Naive thymus-derived CD8-positive, alpha-beta T cell (primary cell): Measurements from ENCODE around the gene NFIB. TPM values are rescaled to one million over a fixed set of nuclear protein-coding genes. Genes with fewer than 3 reads are reported as not detected.
A peak's percentile ranks its signal among the peaks of the same experiment; 100 is the strongest.

Experiments used
- ATAC-seq, 2 donors: fragments of 150-1000 bp; cut with Tn5 transposase in 1 of 2; sonication (Bioruptor Pico), chemical (Tn5 transposase) in 1 of 2; 1 replicate in 1 of 2; 2 replicates in 1 of 2; pipeline ENCODE4 v1.10.0; 2021; ENCODE audit warnings: mild to moderate bottlenecking in 2 of 2, moderate library complexity in 2 of 2
- POLR2A ChIA-PET: fragments of 350-600 bp; sonication (Branson Sonifier 250); formaldehyde crosslinking; loops from one replicate; lab custom pipeline; 2021; ENCODE audit warnings: antibody characterized with exemption; lab: Charles Lee
- DNase-seq, 10 donors: peaks; one replicate each; pipeline versions ENCODE4 v3.0.0 to v3.0.0-alpha.2; 2020 to 2022
- H3K27ac Mint-ChIP-seq, 10 donors: one replicate each; pipeline ENCODE4 v1.8.0; 2020 to 2022; ENCODE audit warnings: mild to moderate bottlenecking in 10 of 10, mixed read lengths in 10 of 10, moderate library complexity in 4 of 10, inconsistent platforms in 1 of 10
- H3K27me3 Mint-ChIP-seq, 5 donors: one replicate each; pipeline ENCODE4 v1.8.0; 2021 to 2022; ENCODE audit warnings: mixed read lengths in 5 of 5
- H3K36me3 Mint-ChIP-seq, 3 donors: one replicate each; pipeline ENCODE4 v1.8.0; 2020 to 2022; ENCODE audit warnings: mixed read lengths in 3 of 3, mild to moderate bottlenecking in 2 of 3, inconsistent platforms in 1 of 3
- H3K4me1 Mint-ChIP-seq, 4 donors: one replicate each; pipeline ENCODE4 v1.8.0; 2021 to 2022; ENCODE audit warnings: mixed read lengths in 4 of 4
- H3K4me3 Mint-ChIP-seq, 10 donors: one replicate each; pipeline ENCODE4 v1.8.0; 2020 to 2022; ENCODE audit warnings: mild to moderate bottlenecking in 10 of 10, mixed read lengths in 10 of 10, moderate library complexity in 6 of 10, inconsistent platforms in 1 of 10
- H3K9me3 Mint-ChIP-seq, 9 donors: one replicate each; pipeline ENCODE4 v1.8.0; 2020 to 2022; ENCODE audit warnings: mixed read lengths in 9 of 9, mild to moderate bottlenecking in 3 of 9, inconsistent platforms in 1 of 9, moderate library complexity in 1 of 9
- polyA plus RNA-seq, 3 donors: library from polyadenylated mRNA; unstranded; fragments of 300-500 nt; fragmentation: Illumina TruSeq; gene quantifications; one replicate each; pipeline ENCODE4 v1.2.3, GENCODE V29; 2021
- total RNA-seq, 8 experiments: library from RNA in 2 of 8; stranded (reverse) in 2 of 8; gene quantifications; one replicate each; pipeline ENCODE4 v1.2.3 and lab custom pipeline; 2021 to 2026

Gene NFIB
- total and polyA plus RNA-seq, 5 experiments from 2014 or later, result 0.22 TPM; not detected in 4

GRCh38 chr9:14349447-14350348 is 35.8 kb upstream of the NFIB start:
- ATAC-seq, result no peak
- DNase-seq, result no peak
- H3K9me3 Mint-ChIP-seq, result no peaks in the 10 kb centered on the region
- POLR2A ChIA-PET, result no interaction called here
- peaks cover 2 to 24% (median 18%) of the 10 kb centered on the region in 4 donors for H3K4me1 Mint-ChIP-seq
- H3K27ac Mint-ChIP-seq, result peak overlapping the region in 1 of 10 donors; percentile 59
- H3K27me3 Mint-ChIP-seq, result peaks cover 0 to 76% (median 52%) of the 10 kb centered on the region in 5 donors
- no peaks in the 10 kb centered on the region for H3K36me3 Mint-ChIP-seq
- peak overlapping the region in 2 of 10 donors; percentile 0 to 50 for H3K4me3 Mint-ChIP-seq

- Mint-ChIP-seq H3K27me3 (peaks cover 0 to 71% (median 47%) of the 10 kb centered on the region in 5 donors), H3K9me3 (no peaks in the 10 kb centered on the region), H3K36me3 (no peaks in the 10 kb centered on the region), H3K4me1 (peaks cover 2 to 24% (median 18%) of the 10 kb centered on the region in 4 donors), H3K27ac (no peak overlapping the region), H3K4me3 (peak overlapping the region in 1 of 10 donors; percentile 7)
- ATAC-seq, result no peak
- POLR2A ChIA-PET, result no interaction called here
- no peak for DNase-seq
Measured at GRCh38 chr9:14349146-14349446, 35.2 kb upstream of the NFIB start.

- Mint-ChIP-seq H3K27ac (no peak overlapping the region), H3K27me3 (peaks cover 0 to 66% (median 46%) of the 10 kb centered on the region in 5 donors), H3K4me1 (peaks cover 2 to 21% (median 17%) of the 10 kb centered on the region in 4 donors), H3K36me3 (no peaks in the 10 kb centered on the region), H3K9me3 (no peaks in the 10 kb centered on the region), H3K4me3 (peak overlapping the region in 2 of 10 donors; percentile 7 to 43)
- POLR2A ChIA-PET, result no interaction called here
- ATAC-seq (no peak), DNase-seq (no peak)
Measured at GRCh38 chr9:14348373-14349145, 34.6 kb upstream of the NFIB start.

GRCh38 chr9:14348123-14348372 is 34.1 kb upstream of the NFIB start:
- Mint-ChIP-seq H3K36me3 (no peaks in the 10 kb centered on the region), H3K4me1 (peaks cover 2 to 21% (median 14%) of the 10 kb centered on the region in 4 donors), H3K4me3 (peak overlapping the region in 1 of 10 donors; percentile 43), H3K27ac (no peak overlapping the region), H3K27me3 (peaks cover 0 to 61% (median 41%) of the 10 kb centered on the region in 5 donors), H3K9me3 (no peaks in the 10 kb centered on the region)
- ATAC-seq (no peak), DNase-seq (no peak)
- POLR2A ChIA-PET, result no interaction called here

GRCh38 chr9:14347406-14348122 is 33.6 kb upstream of the NFIB start:
- H3K4me1 Mint-ChIP-seq, result peaks cover 2 to 21% (median 14%) of the 10 kb centered on the region in 4 donors
- H3K36me3 Mint-ChIP-seq, result no peaks in the 10 kb centered on the region
- H3K4me3 Mint-ChIP-seq, result no peak overlapping the region
- H3K27ac Mint-ChIP-seq, result no peak overlapping the region
- POLR2A ChIA-PET, result no interaction called here
- no peak for ATAC-seq
- no peaks in the 10 kb centered on the region for H3K9me3 Mint-ChIP-seq
- peaks cover 0 to 56% (median 36%) of the 10 kb centered on the region in 5 donors for H3K27me3 Mint-ChIP-seq
- DNase-seq, result no peak

- DNase-seq, result no peak
- H3K4me3 Mint-ChIP-seq, result no peak overlapping the region
- ATAC-seq, result no peak
- POLR2A ChIA-PET, result no interaction called here
- H3K4me1 Mint-ChIP-seq, result peaks cover 2 to 21% (median 14%) of the 10 kb centered on the region in 4 donors
- no peak overlapping the region for H3K27ac Mint-ChIP-seq
- H3K36me3 Mint-ChIP-seq, result no peaks in the 10 kb centered on the region
- H3K9me3 Mint-ChIP-seq, result no peaks in the 10 kb centered on the region
- peaks cover 0 to 52% (median 33%) of the 10 kb centered on the region in 5 donors for H3K27me3 Mint-ChIP-seq
Measured at GRCh38 chr9:14346811-14347405, 33.0 kb upstream of the NFIB start.

- H3K27ac Mint-ChIP-seq, result no peak overlapping the region
- peaks cover 0 to 46% (median 28%) of the 10 kb centered on the region in 5 donors for H3K27me3 Mint-ChIP-seq
- ATAC-seq, result no peak
- POLR2A ChIA-PET, result no interaction called here
- no peak overlapping the region for H3K4me3 Mint-ChIP-seq
- H3K9me3 Mint-ChIP-seq, result no peaks in the 10 kb centered on the region
- no peaks in the 10 kb centered on the region for H3K36me3 Mint-ChIP-seq
- H3K4me1 Mint-ChIP-seq, result peaks cover 2 to 21% (median 14%) of the 10 kb centered on the region in 4 donors
- DNase-seq, result no peak
Measured at GRCh38 chr9:14346231-14346791, 32.4 kb upstream of the NFIB start.

- peaks cover 2 to 21% (median 14%) of the 10 kb centered on the region in 4 donors for H3K4me1 Mint-ChIP-seq
- peak overlapping the region in 1 of 10 donors; percentile 33 for H3K4me3 Mint-ChIP-seq
- H3K36me3 Mint-ChIP-seq, result no peaks in the 10 kb centered on the region
- H3K9me3 Mint-ChIP-seq, result no peaks in the 10 kb centered on the region
- H3K27ac Mint-ChIP-seq, result no peak overlapping the region
- peaks cover 0 to 39% (median 25%) of the 10 kb centered on the region in 5 donors for H3K27me3 Mint-ChIP-seq
- no peak for DNase-seq
- ATAC-seq, result no peak
- POLR2A ChIA-PET, result no interaction called here
Measured at GRCh38 chr9:14345354-14346230, 31.7 kb upstream of the NFIB start.

- Mint-ChIP-seq H3K9me3 (no peaks in the 10 kb centered on the region), H3K27ac (no peak overlapping the region), H3K4me1 (peaks cover 2 to 19% (median 11%) of the 10 kb centered on the region in 4 donors), H3K36me3 (no peaks in the 10 kb centered on the region), H3K27me3 (peaks cover 6 to 35% (median 22%) of the 10 kb centered on the region in 5 donors), H3K4me3 (no peak overlapping the region)
- no peak for ATAC-seq
- no peak for DNase-seq
- POLR2A ChIA-PET, result no interaction called here
Measured at GRCh38 chr9:14344941-14345353, 31.0 kb upstream of the NFIB start.

- Mint-ChIP-seq H3K27ac (no peak overlapping the region), H3K9me3 (no peaks in the 10 kb centered on the region), H3K36me3 (no peaks in the 10 kb centered on the region), H3K4me1 (peaks cover 2 to 13% (median 9%) of the 10 kb centered on the region in 4 donors), H3K27me3 (peaks cover 14 to 32% (median 18%) of the 10 kb centered on the region in 5 donors), H3K4me3 (no peak overlapping the region)
- DNase-seq (no peak), ATAC-seq (no peak)
- POLR2A ChIA-PET, result no interaction called here
Measured at GRCh38 chr9:14344053-14344524, 30.1 kb upstream of the NFIB start.

GRCh38 chr9:14343261-14344031 is 29.5 kb upstream of the NFIB start:
- H3K27ac Mint-ChIP-seq, result no peak overlapping the region
- peaks cover 17 to 27% (median 21%) of the 10 kb centered on the region in 5 donors for H3K27me3 Mint-ChIP-seq
- no peak for DNase-seq
- ATAC-seq, result no peak
- no peak overlapping the region for H3K4me3 Mint-ChIP-seq
- H3K36me3 Mint-ChIP-seq, result no peaks in the 10 kb centered on the region
- peaks cover 2 to 10% (median 4%) of the 10 kb centered on the region in 4 donors for H3K4me1 Mint-ChIP-seq
- POLR2A ChIA-PET, result no interaction called here
- H3K9me3 Mint-ChIP-seq, result peaks cover 0 to 2% (median 0%) of the 10 kb centered on the region in 9 donors
